ENCODE results near the gene GRID1. TPM values are rescaled to one million over a fixed set of nuclear protein-coding genes. Genes with fewer than 3 reads are reported as not detected.

The GRID1 gene
- total RNA-seq, 1 experiment from 2014 or later, result 5.6 TPM

DNA sequence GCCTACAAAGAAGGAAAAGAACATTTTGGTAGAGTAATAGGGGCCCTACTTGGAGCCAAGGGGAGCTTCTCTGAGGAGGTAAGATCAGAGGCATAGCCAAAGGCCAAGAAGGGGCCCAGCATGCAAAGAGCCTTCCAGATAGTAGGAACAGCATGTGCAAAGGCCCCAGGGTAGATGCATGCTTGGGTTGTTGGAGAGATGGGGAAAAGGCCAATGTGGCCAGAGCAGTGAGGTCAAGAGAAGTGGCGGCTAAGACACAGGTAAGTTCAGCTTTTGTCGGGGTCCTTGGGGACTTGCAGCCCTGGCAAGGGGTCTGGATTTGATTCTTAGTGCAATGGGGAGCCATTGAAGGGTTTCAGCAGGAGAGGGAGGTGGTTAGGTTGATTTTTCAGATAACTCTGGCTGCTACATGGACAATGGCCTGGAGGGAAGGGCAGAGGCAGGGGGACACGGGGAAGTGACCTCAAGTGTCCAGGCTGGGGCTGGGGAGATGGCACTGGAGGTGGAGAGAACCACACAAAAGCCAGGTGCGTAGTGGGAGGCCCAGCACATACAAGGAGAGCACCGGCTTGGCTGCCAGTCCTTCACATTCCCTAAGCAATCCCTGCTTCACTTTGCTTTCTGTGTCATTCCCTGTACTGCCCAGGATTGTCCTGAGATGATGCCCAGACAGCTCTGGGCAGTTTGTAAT lies 16.5 kb downstream of the GRID1 start:
- no TSS peak for BruUV-seq (replicated peaks)
- no peak overlapping the region for H3K27ac ChIP-seq (ENCODE audit: low read depth, low read length)
- ChIA-PET CTCF (interaction anchor here (1.0 to 1.3 kb wide), 3 partner anchors 11 to 354 kb away, joined by 3 to 4 read pairs (median 4); no protein-coding TSS in a partner anchor), POLR2A (no interaction called here), RAD21 (ENCODE audit: low non-redundant PET in 1 of 2, low total read pairs in 2 of 2, uncharacterized antibody in 2 of 2, unreplicated experiment in 2 of 2) (no interaction called here)
- DNase-seq (ENCODE audit: low read depth, low spot score) (no peak), ATAC-seq (no peak)
- H3K36me3 ChIP-seq (ENCODE audit: control insufficient read depth in 1 of 2, insufficient read depth in 2 of 2, low read length in 2 of 2), result no peaks in the 10 kb centered on the region
- intact Hi-C loops (cut with micrococcal nuclease), result no loop called here
- H3K4me1 ChIP-seq (ENCODE audit: control insufficient read depth in 1 of 2, insufficient read depth in 2 of 2, low read length in 2 of 2), result peaks cover 24 to 31% of the 10 kb centered on the region in 2 experiments
- H3K9me3 ChIP-seq (ENCODE audit: control insufficient read depth in 1 of 2, insufficient read depth in 1 of 2, low read depth in 1 of 2, low read length in 2 of 2), result no peaks in the 10 kb centered on the region
- no peak overlapping the region for H2AFZ ChIP-seq (ENCODE audit: low read depth, low read length, poor library complexity, severe bottlenecking)
- no peak overlapping the region for H3K4me3 ChIP-seq (replicated peaks in 1 of 2; ENCODE audit: low read depth in 1 of 2, low read length in 2 of 2)
- TF ChIP-seq TCF7L2 (IDR thresholded peaks at IDR 0.05; ENCODE audit: borderline replicate concordance, extremely low read depth, insufficient read depth, insufficient read length) (no peak), ELF1 (IDR thresholded peaks at IDR 0.05; ENCODE audit: borderline replicate concordance, low read depth) (no peak), SP1 (IDR thresholded peaks at IDR 0.05; ENCODE audit: low read depth) (no peak), ZNF274 (IDR thresholded peaks at IDR 0.05; ENCODE audit: low read depth, low read length) (no peak), JUND (IDR thresholded peaks at IDR 0.05) (no peak), ZFX (IDR thresholded peaks at IDR 0.05) (no peak), YY1 (IDR thresholded peaks at IDR 0.05; ENCODE audit: extremely low read depth, insufficient replicate concordance, low read depth, low read length) (no peak), POLR2A (IDR thresholded peaks at IDR 0.05; ENCODE audit: borderline replicate concordance, extremely low read depth, insufficient read depth, insufficient read length) (no peak), POLR2AphosphoS5 (IDR thresholded peaks at IDR 0.05; ENCODE audit: low read depth, low read length) (no peak), RAD21 (IDR thresholded peaks at IDR 0.05; ENCODE audit: low read depth) (no peak), CBX3 (IDR thresholded peaks at IDR 0.05; ENCODE audit: low read depth) (no peak), CEBPB (IDR thresholded peaks at IDR 0.05; ENCODE audit: low read depth) (no peak), EGR1 (IDR thresholded peaks at IDR 0.05; ENCODE audit: low read depth) (no peak), FOSL1 (IDR thresholded peaks at IDR 0.05; ENCODE audit: low read depth) (no peak), SIN3A (IDR thresholded peaks at IDR 0.05; ENCODE audit: low read depth) (no peak)
- TF ChIP-seq, protein P1, sequence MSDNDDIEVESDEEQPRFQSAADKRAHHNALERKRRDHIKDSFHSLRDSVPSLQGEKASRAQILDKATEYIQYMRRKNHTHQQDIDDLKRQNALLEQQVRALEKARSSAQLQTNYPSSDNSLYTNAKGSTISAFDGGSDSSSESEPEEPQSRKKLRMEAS (IDR thresholded peaks at IDR 0.05), result no peak
- TF ChIP-seq, protein P2, sequence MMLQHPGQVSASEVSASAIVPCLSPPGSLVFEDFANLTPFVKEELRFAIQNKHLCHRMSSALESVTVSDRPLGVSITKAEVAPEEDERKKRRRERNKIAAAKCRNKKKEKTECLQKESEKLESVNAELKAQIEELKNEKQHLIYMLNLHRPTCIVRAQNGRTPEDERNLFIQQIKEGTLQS (IDR thresholded peaks at IDR 0.05), result no peak
- TF ChIP-seq, protein P3, sequence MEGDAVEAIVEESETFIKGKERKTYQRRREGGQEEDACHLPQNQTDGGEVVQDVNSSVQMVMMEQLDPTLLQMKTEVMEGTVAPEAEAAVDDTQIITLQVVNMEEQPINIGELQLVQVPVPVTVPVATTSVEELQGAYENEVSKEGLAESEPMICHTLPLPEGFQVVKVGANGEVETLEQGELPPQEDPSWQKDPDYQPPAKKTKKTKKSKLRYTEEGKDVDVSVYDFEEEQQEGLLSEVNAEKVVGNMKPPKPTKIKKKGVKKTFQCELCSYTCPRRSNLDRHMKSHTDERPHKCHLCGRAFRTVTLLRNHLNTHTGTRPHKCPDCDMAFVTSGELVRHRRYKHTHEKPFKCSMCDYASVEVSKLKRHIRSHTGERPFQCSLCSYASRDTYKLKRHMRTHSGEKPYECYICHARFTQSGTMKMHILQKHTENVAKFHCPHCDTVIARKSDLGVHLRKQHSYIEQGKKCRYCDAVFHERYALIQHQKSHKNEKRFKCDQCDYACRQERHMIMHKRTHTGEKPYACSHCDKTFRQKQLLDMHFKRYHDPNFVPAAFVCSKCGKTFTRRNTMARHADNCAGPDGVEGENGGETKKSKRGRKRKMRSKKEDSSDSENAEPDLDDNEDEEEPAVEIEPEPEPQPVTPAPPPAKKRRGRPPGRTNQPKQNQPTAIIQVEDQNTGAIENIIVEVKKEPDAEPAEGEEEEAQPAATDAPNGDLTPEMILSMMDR (IDR thresholded peaks at IDR 0.05 in 2 of 3, conservative IDR thresholded peaks at IDR 0.05 in 1 of 3; ENCODE audit: borderline replicate concordance in 1 of 3, insufficient read depth in 1 of 3, low read depth in 2 of 3, low read length in 2 of 3), result no peak
- H3K79me2 ChIP-seq (ENCODE audit: insufficient read depth, low read length), result no peaks in the 10 kb centered on the region
- no peak overlapping the region for H3K4me2 ChIP-seq (ENCODE audit: low read length)
- H4K20me1 ChIP-seq (ENCODE audit: insufficient read depth), result no peaks in the 10 kb centered on the region
- no peaks in the 10 kb centered on the region for H3K27me3 ChIP-seq (ENCODE audit: insufficient read depth, low read length)
- H3K9me2 ChIP-seq (ENCODE audit: insufficient read depth), result no peaks in the 10 kb centered on the region
- no peak overlapping the region for H3K9ac ChIP-seq (ENCODE audit: low read length)

Measured in HCT116 (cell line).